AG09309 (cell line): ENCODE results near the gene PET100.
A peak's percentile ranks its signal among the peaks of the same experiment; 100 is the strongest.

ENCODE experiments used
- DNase-seq: peaks from one replicate; pipeline ENCODE4 v3.0.0-alpha.2; 2010; ENCODE audit warnings: low read depth
- H3K4me3 ChIP-seq: 2 replicates; pipeline ENCODE4 v1.5.1; 2011; ENCODE audit warnings: mild to moderate bottlenecking, low read depth, low read length, moderate library complexity; ENCODE audit not compliant: control insufficient read depth
- CTCF ChIP-seq: IDR thresholded peaks from 2 replicates; pipeline ENCODE4 v1.5.1; 2011; ENCODE audit warnings: mild to moderate bottlenecking, low read depth, low read length, inconsistent platforms; ENCODE audit not compliant: insufficient read depth, control insufficient read depth; ENCODE audit errors: missing control alignments

Gene PET100

GRCh38 chr19:7625763-7626372, 3.7 kb upstream of the PET100 start:
- no peak for DNase-seq
- no peak overlapping the region for H3K4me3 ChIP-seq
- no peak for TF ChIP-seq CTCF

- no peak for DNase-seq
- H3K4me3 ChIP-seq: no peak overlapping the region
- TF ChIP-seq CTCF: no peak
These were observed 2.4 kb upstream of the PET100 start for GRCh38 chr19:7627166-7627565.

- DNase-seq: no peak
- no peak for TF ChIP-seq CTCF
- H3K4me3 ChIP-seq: peak overlapping the region; percentile 71
These were observed 843 bp upstream of the PET100 start for GRCh38 chr19:7628589-7629311.

- no peak for DNase-seq
- H3K4me3 ChIP-seq: no peak overlapping the region
- no peak for TF ChIP-seq CTCF
These were observed 2.0 kb downstream of the PET100 start for GRCh38 chr19:7631577-7631976.

- no peak for TF ChIP-seq CTCF
- H3K4me3 ChIP-seq: no peak overlapping the region
- no peak for DNase-seq
These were observed 3.0 kb downstream of the PET100 start for GRCh38 chr19:7632340-7633203.

- no peak for TF ChIP-seq CTCF
- DNase-seq: no peak
- H3K4me3 ChIP-seq: no peak within 1 kb of the TSS
These were observed 4.1 kb downstream of the PET100 start, which contains the start of gene PCP2 for GRCh38 chr19:7633698-7634097. Gene PCP2, minus strand, starts transcription at chr19:7633719. Its CDS starts 262 bp downstream, at chr19:7633457.
